Activated CD8-positive, alpha-beta memory T cell treated with anti-CD3 and anti-CD28 coated beads, Interleukin-2, amount 50 U/mL, for 4 hours (primary cell): ENCODE results near the gene PIM1.
"Not testable (repeated sequence)": the region's sequence is repeated elsewhere in the genome, so short reads cannot be mapped to it uniquely, and the experiment has no call there.

Experiments used
- DNase-seq: peaks from one replicate; pipeline ENCODE4 v3.0.0-alpha.2; 2020

The PIM1 gene

GRCh38 chr6:37171970-37172812, 2.2 kb downstream of the PIM1 start:
- peak; percentile 91 for DNase-seq

DNA sequence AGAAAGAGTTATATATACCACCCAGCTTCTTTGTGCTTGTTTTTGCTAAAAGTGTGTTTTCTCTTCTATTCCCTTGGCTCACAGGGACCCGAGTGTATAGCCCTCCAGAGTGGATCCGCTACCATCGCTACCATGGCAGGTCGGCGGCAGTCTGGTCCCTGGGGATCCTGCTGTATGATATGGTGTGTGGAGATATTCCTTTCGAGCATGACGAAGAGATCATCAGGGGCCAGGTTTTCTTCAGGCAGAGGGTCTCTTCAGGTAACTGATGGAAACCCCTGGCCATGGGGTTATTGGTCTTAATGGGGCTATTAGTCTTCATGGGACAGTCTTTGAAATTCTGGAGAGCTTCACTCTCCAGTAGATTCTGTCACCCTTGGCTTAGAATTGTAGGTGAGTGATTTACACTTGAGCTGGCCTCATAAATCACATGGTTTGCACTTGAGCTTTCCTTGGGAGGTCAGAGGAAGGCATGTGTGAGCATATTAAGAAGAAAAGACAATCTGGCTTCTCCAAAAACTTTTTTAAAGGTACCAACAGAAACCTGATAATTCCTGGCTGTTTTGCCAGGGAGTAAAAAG, 3.0 kb downstream of the PIM1 start:
- no peak for DNase-seq

DNA sequence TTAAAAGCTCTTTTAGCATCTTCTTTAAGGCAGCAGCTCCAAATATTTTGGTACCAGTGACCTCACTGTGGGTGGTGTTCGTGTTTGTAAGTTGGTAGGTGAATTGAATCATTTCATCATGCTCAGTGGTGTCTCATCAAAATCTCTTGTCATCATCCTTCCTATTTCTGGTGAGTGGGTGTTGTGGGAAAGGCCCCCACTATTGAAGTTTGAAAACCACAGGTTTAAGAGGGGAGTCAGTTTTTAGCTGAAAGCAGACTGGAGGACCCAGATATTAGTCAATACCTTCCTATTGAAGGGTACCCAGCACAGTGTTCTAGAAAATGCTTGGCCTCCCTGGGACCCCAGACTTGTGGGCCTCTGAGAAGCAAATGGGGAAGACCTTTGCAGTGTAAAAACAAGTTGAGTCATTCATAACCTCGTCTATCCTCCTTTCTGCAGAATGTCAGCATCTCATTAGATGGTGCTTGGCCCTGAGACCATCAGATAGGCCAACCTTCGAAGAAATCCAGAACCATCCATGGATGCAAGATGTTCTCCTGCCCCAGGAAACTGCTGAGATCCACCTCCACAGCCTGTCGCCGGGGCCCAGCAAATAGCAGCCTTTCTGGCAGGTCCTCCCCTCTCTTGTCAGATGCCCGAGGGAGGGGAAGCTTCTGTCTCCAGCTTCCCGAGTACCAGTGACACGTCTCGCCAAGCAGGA, 3.7 kb downstream of the PIM1 start:
- DNase-seq: peak; percentile 52

GRCh38 chr6:37174196-37174514, 4.2 kb downstream of the PIM1 start:
- no peak for DNase-seq

DNA sequence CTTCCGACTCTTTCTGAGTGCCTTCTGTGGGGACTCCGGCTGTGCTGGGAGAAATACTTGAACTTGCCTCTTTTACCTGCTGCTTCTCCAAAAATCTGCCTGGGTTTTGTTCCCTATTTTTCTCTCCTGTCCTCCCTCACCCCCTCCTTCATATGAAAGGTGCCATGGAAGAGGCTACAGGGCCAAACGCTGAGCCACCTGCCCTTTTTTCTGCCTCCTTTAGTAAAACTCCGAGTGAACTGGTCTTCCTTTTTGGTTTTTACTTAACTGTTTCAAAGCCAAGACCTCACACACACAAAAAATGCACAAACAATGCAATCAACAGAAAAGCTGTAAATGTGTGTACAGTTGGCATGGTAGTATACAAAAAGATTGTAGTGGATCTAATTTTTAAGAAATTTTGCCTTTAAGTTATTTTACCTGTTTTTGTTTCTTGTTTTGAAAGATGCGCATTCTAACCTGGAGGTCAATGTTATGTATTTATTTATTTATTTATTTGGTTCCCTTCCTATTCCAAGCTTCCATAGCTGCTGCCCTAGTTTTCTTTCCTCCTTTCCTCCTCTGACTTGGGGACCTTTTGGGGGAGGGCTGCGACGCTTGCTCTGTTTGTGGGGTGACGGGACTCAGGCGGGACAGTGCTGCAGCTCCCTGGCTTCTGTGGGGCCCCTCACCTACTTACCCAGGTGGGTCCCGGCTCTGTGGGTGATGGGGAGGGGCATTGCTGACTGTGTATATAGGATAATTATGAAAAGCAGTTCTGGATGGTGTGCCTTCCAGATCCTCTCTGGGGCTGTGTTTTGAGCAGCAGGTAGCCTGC, 4.8 kb downstream of the PIM1 start:
- no peak for DNase-seq

DNA sequence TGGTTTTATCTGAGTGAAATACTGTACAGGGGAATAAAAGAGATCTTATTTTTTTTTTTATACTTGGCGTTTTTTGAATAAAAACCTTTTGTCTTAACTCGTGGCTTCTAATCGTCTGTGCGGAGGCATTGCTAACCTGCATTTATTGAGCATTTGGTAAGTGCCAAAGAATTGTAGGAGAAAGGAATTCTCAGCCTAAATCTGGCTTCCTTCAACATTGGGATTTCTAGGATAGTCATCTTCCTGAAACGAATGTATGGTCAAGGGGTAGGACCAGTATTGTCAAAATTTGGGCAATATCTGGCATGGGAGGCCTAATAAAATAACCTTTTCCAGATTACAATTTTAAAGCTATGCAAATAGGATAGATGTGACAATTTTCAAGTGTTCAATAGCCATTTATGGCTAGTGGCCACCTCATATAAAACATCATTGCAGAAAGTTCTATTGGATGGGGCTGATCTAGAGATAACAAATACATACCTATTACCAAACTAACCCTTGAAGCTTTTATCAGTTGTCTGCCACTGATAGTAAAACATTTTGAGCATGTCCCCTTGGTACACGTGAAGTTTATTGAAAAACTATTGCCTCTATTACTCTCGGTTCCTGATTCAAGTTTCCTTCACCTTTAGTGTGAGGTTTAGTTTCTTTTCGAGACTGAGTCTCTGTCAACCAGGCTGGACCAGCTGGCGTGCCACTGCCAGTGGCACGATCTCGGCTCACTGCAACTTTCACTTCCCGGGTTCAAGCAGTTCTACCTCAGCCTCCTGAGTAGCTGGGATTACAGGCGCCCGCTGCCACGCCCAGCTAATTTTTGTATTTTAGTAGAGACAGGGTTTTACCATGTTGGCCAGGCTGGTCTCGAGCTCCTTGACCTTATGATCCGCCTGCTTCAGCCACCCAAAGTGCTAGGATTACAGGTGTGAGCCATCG, 5.6 kb downstream of the PIM1 start:
- no peak for DNase-seq

- no peak for DNase-seq
These were observed 6.5 kb downstream of the PIM1 start for GRCh38 chr6:37176268-37177076.

DNA sequence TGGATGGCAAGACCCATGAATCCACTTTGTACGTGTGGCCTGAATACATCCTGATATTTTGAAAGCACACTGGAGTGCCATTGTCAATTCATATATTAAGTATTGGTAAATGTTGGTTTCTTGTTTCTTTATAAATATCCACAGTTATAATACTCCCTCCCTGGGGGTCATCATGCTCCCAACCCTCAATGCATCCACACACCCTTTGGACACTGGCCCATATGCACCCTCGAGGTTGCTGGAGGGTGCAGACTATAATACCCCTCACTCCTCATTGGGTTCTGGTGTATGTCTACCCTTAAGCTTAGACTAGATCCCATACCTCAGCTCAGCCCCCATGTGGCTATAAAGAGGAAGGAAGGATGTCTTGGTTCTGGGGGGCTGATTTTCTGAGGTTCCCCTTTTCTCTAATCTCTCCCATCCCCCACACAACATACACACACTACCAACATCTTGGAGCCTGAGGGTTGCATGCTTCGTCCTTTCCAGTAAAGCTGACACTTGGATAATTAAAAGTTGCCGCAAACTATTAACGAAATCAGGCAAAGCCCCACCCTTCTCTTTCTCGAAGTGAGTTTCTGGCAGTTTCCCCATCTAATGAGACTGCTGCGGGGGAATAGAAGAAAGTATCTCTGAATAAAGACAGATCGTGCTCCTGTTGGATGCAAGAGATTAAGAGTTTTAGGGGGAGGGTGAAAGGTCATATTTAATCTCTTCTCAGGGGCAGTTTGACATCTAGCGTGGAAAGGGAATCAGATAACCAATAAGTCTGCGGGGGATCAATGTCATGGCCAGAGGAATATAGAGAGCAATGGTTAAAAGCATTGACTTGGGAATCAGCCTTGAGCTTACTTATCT, 7.4 kb downstream of the PIM1 start:
- DNase-seq: no peak

- DNase-seq: no peak
These were observed 8.1 kb downstream of the PIM1 start for GRCh38 chr6:37177935-37178517.

DNA sequence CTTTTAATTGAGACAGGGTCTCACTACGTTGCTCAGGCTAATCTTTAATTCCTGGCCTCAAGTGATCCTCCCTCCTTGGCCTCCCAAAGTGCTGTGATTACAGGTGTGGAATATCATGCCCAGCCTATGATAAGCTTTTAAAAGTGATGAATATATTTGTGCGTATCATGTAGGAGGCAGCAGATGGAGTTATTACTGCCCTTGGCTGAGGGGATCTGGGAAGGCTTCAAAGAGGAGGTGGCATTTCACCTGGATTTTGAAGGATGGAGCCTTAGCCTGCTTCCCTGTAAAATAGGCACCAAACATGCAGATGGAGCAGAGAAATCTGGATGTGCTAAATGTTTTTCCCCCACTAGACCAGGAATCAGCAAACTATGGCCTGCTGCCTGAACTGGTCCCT, 10.1 kb downstream of the PIM1 start:
- no peak for DNase-seq

DNA sequence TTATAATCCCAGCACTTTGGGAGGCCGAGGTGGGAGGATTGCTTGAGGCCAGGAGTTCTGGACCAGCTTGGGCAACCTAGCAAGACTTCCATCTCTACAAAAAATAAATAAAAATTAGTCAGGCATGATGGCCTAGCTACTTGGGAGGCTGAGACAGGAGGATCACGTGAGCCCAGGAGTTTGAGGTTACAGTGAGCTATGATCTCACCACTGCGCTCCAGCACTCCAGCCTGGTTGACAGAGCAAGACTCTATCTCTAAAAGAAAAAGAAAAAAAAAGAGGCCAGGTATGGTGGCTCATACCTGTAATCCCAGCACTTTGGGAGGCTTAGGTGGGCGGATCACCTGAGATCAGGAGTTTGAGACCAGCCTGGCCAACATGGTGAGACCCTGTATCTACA, 10.7 kb downstream of the PIM1 start:
- DNase-seq: not testable (repeated sequence)

DNA sequence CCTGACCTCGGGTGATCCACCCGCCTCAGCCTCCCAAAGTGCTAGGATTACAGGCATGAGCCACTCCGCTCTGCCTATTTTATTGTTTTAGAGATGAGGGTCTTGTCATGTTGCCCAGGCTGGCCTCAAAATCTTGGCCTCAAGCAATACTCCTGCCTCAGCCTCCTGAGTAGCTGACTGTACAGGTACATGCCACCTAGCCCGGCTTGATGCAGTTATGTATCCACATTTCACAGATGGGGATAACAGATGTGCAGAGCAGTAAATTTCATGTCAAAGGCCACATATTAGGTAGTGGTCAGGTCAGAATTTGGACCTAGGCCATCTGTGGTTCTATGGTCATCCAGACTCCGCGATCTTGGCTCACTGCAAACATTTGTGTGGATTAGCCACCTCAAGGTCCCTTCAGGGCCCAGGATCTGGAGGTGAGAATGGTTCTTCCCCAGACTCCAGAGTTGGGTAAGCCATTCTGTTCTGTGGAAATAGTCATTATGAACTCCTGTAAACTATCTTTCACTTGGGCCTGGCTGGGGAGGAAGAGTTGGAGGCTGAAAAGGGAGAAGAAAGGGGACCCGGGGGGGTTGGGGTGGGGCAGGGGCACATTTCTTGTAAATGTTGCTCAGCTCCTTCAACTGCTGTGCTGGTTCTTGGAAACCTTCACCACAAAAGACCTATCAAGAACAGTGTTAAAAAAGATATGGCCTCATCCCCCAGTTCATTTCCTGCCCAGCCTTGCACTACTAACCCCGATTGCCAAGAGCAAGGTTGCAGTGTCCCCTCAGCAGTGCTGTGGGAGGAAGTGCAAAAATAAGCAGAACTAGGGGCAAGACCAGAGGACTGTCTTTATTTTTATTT, 13.0 kb downstream of the PIM1 start:
- peak; percentile 54 for DNase-seq

DNA sequence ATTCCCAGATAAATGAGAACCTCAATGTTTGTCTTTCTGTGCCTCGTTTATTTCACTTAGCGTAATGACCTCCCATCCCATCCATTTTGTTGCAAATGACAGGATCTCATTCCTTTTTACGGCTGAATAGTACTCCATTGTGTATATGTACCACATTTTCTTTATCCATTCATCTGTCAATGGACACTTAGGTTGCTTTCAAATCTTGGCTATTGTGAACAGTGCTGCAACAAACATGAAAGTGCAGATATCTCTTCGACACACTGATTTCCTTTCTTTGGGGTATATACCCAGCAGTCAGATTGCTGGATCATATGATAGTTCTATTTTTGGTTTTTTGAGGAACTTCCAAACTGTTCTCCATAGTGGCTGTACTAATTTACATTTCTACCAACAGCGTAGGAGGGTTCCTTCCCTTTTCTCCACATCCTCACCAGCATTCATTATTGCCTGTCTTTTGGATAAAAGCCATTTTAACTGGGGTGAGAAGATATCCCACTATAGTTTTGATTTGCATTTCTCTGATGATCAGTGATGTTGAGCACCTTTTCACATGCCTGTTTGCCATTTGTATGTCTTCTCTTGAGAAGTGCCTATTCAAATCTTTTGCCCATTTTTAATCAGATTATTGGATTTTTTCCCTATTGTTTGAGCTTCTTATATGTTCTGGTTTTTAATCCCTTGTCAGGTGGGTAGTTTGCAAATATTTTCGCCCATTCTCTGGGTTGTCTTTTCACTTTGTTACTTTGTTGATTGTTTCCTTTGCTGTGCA, 16.2 kb downstream of the PIM1 start:
- DNase-seq: not testable (repeated sequence)

- no peak for DNase-seq
These were observed 17.5 kb downstream of the PIM1 start for GRCh38 chr6:37187321-37188022.

DNA sequence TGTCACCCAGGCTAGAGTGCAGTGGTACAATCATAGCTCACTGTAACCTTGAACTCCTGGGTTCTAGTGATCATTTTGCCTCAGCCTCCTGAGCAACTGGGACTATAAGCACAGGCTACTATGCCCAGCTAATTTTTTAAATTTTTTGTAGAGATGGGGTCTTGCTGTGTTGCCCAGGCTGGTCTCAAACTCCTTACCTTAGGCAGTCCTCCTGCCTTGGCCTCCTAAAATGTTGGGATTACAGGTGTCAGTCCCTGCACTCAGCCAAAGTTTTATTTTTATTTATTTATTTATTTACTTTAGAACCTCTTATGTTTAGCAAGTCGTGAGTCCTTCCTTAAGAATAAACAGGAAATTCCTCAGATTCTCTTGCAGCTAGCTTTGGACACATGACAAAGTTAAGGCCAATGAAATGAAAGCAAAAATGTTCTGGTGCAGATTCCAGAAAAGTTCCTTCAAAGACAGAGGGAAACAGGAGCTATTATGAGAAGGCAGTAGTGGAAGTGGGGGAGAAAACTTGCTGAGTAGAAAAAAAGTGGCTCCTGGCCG, 19.1 kb downstream of the PIM1 start:
- no peak for DNase-seq

GRCh38 chr6:37190159-37190535, 20.2 kb downstream of the PIM1 start:
- DNase-seq: no peak

GRCh38 chr6:37192666-37193065, 22.7 kb downstream of the PIM1 start:
- DNase-seq: no peak
